HG02885 (cell line): ENCODE measurements around the gene CES5A.
"Not testable (repeated sequence)": the region's sequence is repeated elsewhere in the genome, so short reads cannot be mapped to it uniquely, and the experiment has no call there.

ENCODE experiments used
- ATAC-seq: cut with Tn5 transposase; IDR thresholded peaks from one replicate; pipeline ENCODE4 v1.9.1; 2021; ENCODE audit warnings: mild to moderate bottlenecking; ENCODE audit not compliant: unreplicated experiment, poor library complexity

The CES5A gene

GRCh38 chr16:55803681-55804080, 71.5 kb downstream of the CES5A start:
- not testable (repeated sequence) for ATAC-seq
